GM12875 (cell line): ENCODE measurements around the gene CACNA1C.

ENCODE experiments used
- H3K4me3 ChIP-seq: one replicate; pipeline ENCODE4 v1.5.1; 2011; ENCODE audit warnings: low read depth, low read length, control low read depth
- TF ChIP-seq, protein P1 (sequence below): IDR thresholded peaks from 2 replicates; pipeline ENCODE4 v1.5.1; 2011; ENCODE audit warnings: low read depth, mild to moderate bottlenecking, control low read depth, inconsistent platforms, low read length, moderate library complexity, borderline replicate concordance; ENCODE audit not compliant: insufficient read depth

CACNA1C gene

GRCh38 chr12:2154050-2154449, 101.3 kb downstream of the CACNA1C start:
- TF ChIP-seq, protein P1, sequence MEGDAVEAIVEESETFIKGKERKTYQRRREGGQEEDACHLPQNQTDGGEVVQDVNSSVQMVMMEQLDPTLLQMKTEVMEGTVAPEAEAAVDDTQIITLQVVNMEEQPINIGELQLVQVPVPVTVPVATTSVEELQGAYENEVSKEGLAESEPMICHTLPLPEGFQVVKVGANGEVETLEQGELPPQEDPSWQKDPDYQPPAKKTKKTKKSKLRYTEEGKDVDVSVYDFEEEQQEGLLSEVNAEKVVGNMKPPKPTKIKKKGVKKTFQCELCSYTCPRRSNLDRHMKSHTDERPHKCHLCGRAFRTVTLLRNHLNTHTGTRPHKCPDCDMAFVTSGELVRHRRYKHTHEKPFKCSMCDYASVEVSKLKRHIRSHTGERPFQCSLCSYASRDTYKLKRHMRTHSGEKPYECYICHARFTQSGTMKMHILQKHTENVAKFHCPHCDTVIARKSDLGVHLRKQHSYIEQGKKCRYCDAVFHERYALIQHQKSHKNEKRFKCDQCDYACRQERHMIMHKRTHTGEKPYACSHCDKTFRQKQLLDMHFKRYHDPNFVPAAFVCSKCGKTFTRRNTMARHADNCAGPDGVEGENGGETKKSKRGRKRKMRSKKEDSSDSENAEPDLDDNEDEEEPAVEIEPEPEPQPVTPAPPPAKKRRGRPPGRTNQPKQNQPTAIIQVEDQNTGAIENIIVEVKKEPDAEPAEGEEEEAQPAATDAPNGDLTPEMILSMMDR = no peak
- no peak overlapping the region for H3K4me3 ChIP-seq

- no peak overlapping the region for H3K4me3 ChIP-seq
- TF ChIP-seq, protein P1 = no peak
These were observed 101.7 kb downstream of the CACNA1C start for GRCh38 chr12:2154521-2154920.

GRCh38 chr12:2156333-2156732, 103.5 kb downstream of the CACNA1C start:
- H3K4me3 ChIP-seq = no peak overlapping the region
- TF ChIP-seq, protein P1 = no peak

DNA sequence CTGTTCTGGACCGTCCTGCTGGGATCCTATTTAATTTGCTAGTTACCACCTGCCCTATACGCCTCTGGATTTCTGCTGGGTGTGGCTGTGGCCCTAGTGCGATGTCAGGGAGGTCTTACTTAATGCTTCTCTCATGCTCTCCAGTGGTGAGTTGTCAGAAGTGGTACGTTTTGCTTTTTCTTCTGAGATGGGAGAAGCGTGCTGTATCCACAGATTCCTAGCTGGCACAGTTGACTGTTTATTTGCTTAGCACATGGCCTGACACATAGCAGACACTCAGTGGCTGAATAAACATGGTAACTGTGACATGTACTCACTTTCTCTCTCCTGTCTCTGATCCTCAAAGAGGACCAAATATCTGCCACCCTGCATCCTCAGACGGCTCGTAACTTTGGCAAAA, 107.3 kb downstream of the CACNA1C start:
- H3K4me3 ChIP-seq = no peak overlapping the region
- TF ChIP-seq, protein P1 = no peak

GRCh38 chr12:2161473-2161872, 108.7 kb downstream of the CACNA1C start:
- no peak overlapping the region for H3K4me3 ChIP-seq
- TF ChIP-seq, protein P1 = no peak

DNA sequence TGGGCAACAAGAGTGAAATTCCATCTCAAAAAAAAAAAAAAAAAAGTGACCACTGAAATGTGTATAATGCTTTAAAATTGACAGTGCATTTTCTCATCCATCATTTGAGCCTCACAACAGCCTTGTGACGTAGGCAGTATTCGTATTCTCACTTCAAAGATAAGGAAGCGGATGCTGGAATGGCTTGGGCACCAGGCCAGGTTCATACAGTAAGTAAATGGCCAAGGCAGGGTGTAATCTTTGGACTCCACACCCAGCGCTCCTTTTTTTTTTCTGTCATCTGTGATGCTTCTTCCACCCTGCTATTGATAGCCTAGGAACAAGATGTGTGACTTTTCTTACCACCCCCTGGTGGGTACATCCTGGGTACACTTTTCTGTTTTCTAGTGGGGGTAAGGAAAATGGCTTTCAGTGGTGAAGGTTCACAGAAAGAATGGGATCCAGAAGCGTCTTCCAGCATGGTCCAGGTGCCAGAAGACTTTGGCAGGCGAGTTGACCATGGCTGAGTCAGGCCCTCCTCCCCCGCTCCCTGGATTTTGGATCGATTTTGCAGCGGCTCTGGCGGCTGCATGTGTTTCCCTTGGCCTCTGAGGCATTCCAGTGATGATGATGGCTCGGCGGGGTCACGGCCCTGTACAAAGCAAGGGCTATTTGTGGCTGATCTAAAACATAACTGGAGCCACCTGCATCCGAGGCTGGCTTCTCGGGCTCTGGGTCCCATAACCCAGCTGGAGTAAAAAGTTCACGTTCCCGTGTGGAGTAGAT, 110.6 kb downstream of the CACNA1C start:
- no peak overlapping the region for H3K4me3 ChIP-seq
- TF ChIP-seq, protein P1 = no peak

- no peak overlapping the region for H3K4me3 ChIP-seq
- TF ChIP-seq, protein P1 = no peak
These were observed 112.2 kb downstream of the CACNA1C start for GRCh38 chr12:2165021-2165420.
